GM10847 (cell line): ENCODE results near the gene CNTLN.

ENCODE experiments used
- POLR2A ChIP-seq: IDR thresholded peaks from 2 replicates; pipeline ENCODE4 v1.6.1; 2011; ENCODE audit not compliant: insufficient read length; ENCODE audit errors: extremely low read depth

CNTLN gene

GRCh38 chr9:17269799-17270198 lies 135.0 kb downstream of the CNTLN start:
- no peak for TF ChIP-seq POLR2A

- no peak for TF ChIP-seq POLR2A
These were observed 137.7 kb downstream of the CNTLN start for GRCh38 chr9:17272536-17272935.

GRCh38 chr9:17280350-17281012 lies 145.6 kb downstream of the CNTLN start:
- no peak for TF ChIP-seq POLR2A

- no peak for TF ChIP-seq POLR2A
These were observed 156.9 kb downstream of the CNTLN start for GRCh38 chr9:17291766-17292165.

- TF ChIP-seq POLR2A = no peak
These were observed 158.8 kb downstream of the CNTLN start for GRCh38 chr9:17293685-17294084.

GRCh38 chr9:17294822-17295624 lies 160.2 kb downstream of the CNTLN start:
- no peak for TF ChIP-seq POLR2A

- no peak for TF ChIP-seq POLR2A
These were observed 180.5 kb downstream of the CNTLN start for GRCh38 chr9:17315341-17315740.

- no peak for TF ChIP-seq POLR2A
These were observed 184.0 kb downstream of the CNTLN start for GRCh38 chr9:17318821-17319320.

- no peak for TF ChIP-seq POLR2A
These were observed 185.0 kb downstream of the CNTLN start for GRCh38 chr9:17319864-17320263.

- TF ChIP-seq POLR2A = no peak
These were observed 188.3 kb downstream of the CNTLN start for GRCh38 chr9:17322882-17323864.

- TF ChIP-seq POLR2A = no peak
These were observed 193.5 kb downstream of the CNTLN start for GRCh38 chr9:17328331-17328730.

- TF ChIP-seq POLR2A = no peak
These were observed 195.3 kb downstream of the CNTLN start for GRCh38 chr9:17330097-17330496.

GRCh38 chr9:17332115-17332514 lies 197.3 kb downstream of the CNTLN start:
- TF ChIP-seq POLR2A = no peak

- TF ChIP-seq POLR2A = no peak
These were observed 204.3 kb downstream of the CNTLN start for GRCh38 chr9:17339156-17339555.

GRCh38 chr9:17342696-17343095 lies 207.9 kb downstream of the CNTLN start:
- TF ChIP-seq POLR2A = no peak
